Neural progenitor cell (in vitro differentiated cells): ENCODE data around the gene GJA3. TPM values are rescaled to one million over a fixed set of nuclear protein-coding genes. Genes with fewer than 3 reads are reported as not detected.

ENCODE experiments used
- DNase-seq: peaks from one replicate; pipeline ENCODE4 v3.0.0-alpha.2; 2016; ENCODE audit warnings: low spot score
- H2AFZ ChIP-seq: fragments of 200-600 bp; sonication (generic); replicated peaks from 2 replicates; pipeline ENCODE4 v1.6.1; 2016; ENCODE audit warnings: antibody characterized with exemption
- H3F3A ChIP-seq: fragments of 200-600 bp; sonication (generic); 2 replicates; pipeline ENCODE4 v1.6.1; 2016; ENCODE audit warnings: antibody characterized with exemption, low read depth
- H3K27ac ChIP-seq: fragments of 200-600 bp; sonication (generic); 2 replicates; pipeline ENCODE4 v1.5.1; 2016; ENCODE audit warnings: mild to moderate bottlenecking
- H3K27me3 ChIP-seq: fragments of 200-600 bp; sonication (generic); 2 replicates; pipeline ENCODE4 v1.6.1; 2016; ENCODE audit warnings: mild to moderate bottlenecking, moderate library complexity
- H3K36me3 ChIP-seq: fragments of 200-600 bp; sonication (generic); 2 replicates; pipeline ENCODE4 v1.5.1; 2016
- H3K4me1 ChIP-seq: fragments of 200-600 bp; sonication (generic); 2 replicates; pipeline ENCODE4 v1.6.1; 2016; ENCODE audit warnings: mixed run types
- H3K4me2 ChIP-seq: fragments of 200-600 bp; sonication (generic); 2 replicates; pipeline ENCODE4 v1.6.1; 2016
- H3K4me3 ChIP-seq: fragments of 200-600 bp; sonication (generic); 2 replicates; pipeline ENCODE4 v1.5.1; 2016
- H3K79me2 ChIP-seq: fragments of 200-600 bp; sonication (generic); 2 replicates; pipeline ENCODE4 v1.6.1; 2016; ENCODE audit warnings: low read depth
- H3K9ac ChIP-seq: fragments of 200-600 bp; sonication (generic); 2 replicates; pipeline ENCODE4 v1.6.1; 2016
- H3K9me3 ChIP-seq: fragments of 200-600 bp; sonication (generic); 2 replicates; pipeline ENCODE4 v1.5.1; 2016; ENCODE audit warnings: low read depth
- H4K20me1 ChIP-seq: fragments of 200-600 bp; sonication (generic); 2 replicates; pipeline ENCODE4 v1.6.1; 2016; ENCODE audit warnings: low read depth
- H3K27ac Mint-ChIP-seq: 3 replicates; pipeline ENCODE4 v1.8.0; 2021; ENCODE audit warnings: mixed read lengths
- H3K27me3 Mint-ChIP-seq: 2 replicates; pipeline ENCODE4 v1.8.0; 2022; ENCODE audit warnings: low read depth, mild to moderate bottlenecking, inconsistent platforms, moderate library complexity, mixed read lengths; ENCODE audit not compliant: insufficient read depth
- H3K36me3 Mint-ChIP-seq: 3 replicates; pipeline ENCODE4 v1.8.0; 2021; ENCODE audit warnings: mixed read lengths
- H3K4me1 Mint-ChIP-seq: 3 replicates; pipeline ENCODE4 v1.8.0; 2021; ENCODE audit warnings: mixed read lengths
- H3K4me3 Mint-ChIP-seq: 3 replicates; pipeline ENCODE4 v1.8.0; 2021; ENCODE audit warnings: mild to moderate bottlenecking, moderate library complexity, mixed read lengths
- H3K9me3 Mint-ChIP-seq: 3 replicates; pipeline ENCODE4 v1.8.0; 2020; ENCODE audit warnings: mixed read lengths
- CTCF ChIP-seq: fragments of 200-600 bp; sonication (generic); IDR thresholded peaks from 2 replicates; pipeline ENCODE4 v1.5.1; 2017; ENCODE audit warnings: antibody characterized with exemption, mild to moderate bottlenecking
- EZH2 ChIP-seq: fragments of 200-600 bp; sonication (generic); IDR thresholded peaks from 2 replicates; pipeline ENCODE4 v1.6.1; 2017; ENCODE audit warnings: antibody characterized with exemption, mild to moderate bottlenecking, moderate library complexity
- EZH2phosphoT487 ChIP-seq: fragments of 200-600 bp; sonication (generic); IDR thresholded peaks from 2 replicates; pipeline ENCODE4 v1.6.1; 2017; ENCODE audit warnings: antibody characterized with exemption
- total RNA-seq: library from RNA; depleted of rRNA; stranded (reverse); fragments of >200 nt; gene quantifications from 2 replicates; pipeline ENCODE4 v1.2.3, GENCODE V29; 2015; ENCODE audit warnings: low replicate concordance

Gene GJA3
- total RNA-seq, 1 donor from 2014 or later: 0.17 TPM

- peaks cover 25% of the 10 kb centered on the region for H3K27me3 ChIP-seq
- H2AFZ ChIP-seq: peak overlapping the region; percentile 28
- peaks cover 10% of the 10 kb centered on the region for H3K27me3 Mint-ChIP-seq
- no peaks in the 10 kb centered on the region for H3K4me1 Mint-ChIP-seq
- H3K9me3 Mint-ChIP-seq: no peaks in the 10 kb centered on the region
- no peak overlapping the region for H3K4me3 Mint-ChIP-seq
- H3K9ac ChIP-seq: no peak overlapping the region
- no peaks in the 10 kb centered on the region for H3K79me2 ChIP-seq
- H3K27ac ChIP-seq: no peak overlapping the region
- no peaks in the 10 kb centered on the region for H3F3A ChIP-seq
- H3K27ac Mint-ChIP-seq: no peak overlapping the region
- no peaks in the 10 kb centered on the region for H3K4me1 ChIP-seq
- no peak for TF ChIP-seq EZH2phosphoT487
- no peak for TF ChIP-seq EZH2
- no peak for TF ChIP-seq CTCF
- H3K36me3 Mint-ChIP-seq: no peaks in the 10 kb centered on the region
- no peak overlapping the region for H3K4me2 ChIP-seq
- no peaks in the 10 kb centered on the region for H3K36me3 ChIP-seq
- no peaks in the 10 kb centered on the region for H3K9me3 ChIP-seq
- no peak for DNase-seq
- no peak overlapping the region for H3K4me3 ChIP-seq
- H4K20me1 ChIP-seq: no peaks in the 10 kb centered on the region
Measured at GRCh38 chr13:20141238-20142022, 19.4 kb downstream of the GJA3 start.

GRCh38 chr13:20140487-20140886 is 20.4 kb downstream of the GJA3 start:
- no peaks in the 10 kb centered on the region for H3K4me1 Mint-ChIP-seq
- no peaks in the 10 kb centered on the region for H3K9me3 Mint-ChIP-seq

GRCh38 chr13:20137875-20138274 is 23.0 kb downstream of the GJA3 start:
- H3K36me3 ChIP-seq: no peaks in the 10 kb centered on the region
- no peaks in the 10 kb centered on the region for H3F3A ChIP-seq
- H3K4me1 ChIP-seq: no peaks in the 10 kb centered on the region
- Mint-ChIP-seq H3K27me3 (peaks cover 6% of the 10 kb centered on the region), H3K36me3 (no peaks in the 10 kb centered on the region), H3K4me1 (no peaks in the 10 kb centered on the region), H3K9me3 (no peaks in the 10 kb centered on the region), H3K27ac (no peak overlapping the region), H3K4me3 (no peak overlapping the region)
- peaks cover 40% of the 10 kb centered on the region for H3K27me3 ChIP-seq
- H4K20me1 ChIP-seq: no peaks in the 10 kb centered on the region
- no peaks in the 10 kb centered on the region for H3K9me3 ChIP-seq
- DNase-seq: no peak
- TF ChIP-seq EZH2 (no peak), CTCF (no peak), EZH2phosphoT487 (no peak)
- H2AFZ ChIP-seq: no peak overlapping the region
- no peak overlapping the region for H3K27ac ChIP-seq
- no peaks in the 10 kb centered on the region for H3K79me2 ChIP-seq
- H3K4me3 ChIP-seq: no peak overlapping the region
- H3K4me2 ChIP-seq: no peak overlapping the region
- H3K9ac ChIP-seq: no peak overlapping the region

More at GRCh38 chr13:20140487-20140886, 20.4 kb downstream of the GJA3 start:
- TF ChIP-seq EZH2 (no peak), CTCF (no peak), EZH2phosphoT487 (no peak)
- H3K79me2 ChIP-seq: no peaks in the 10 kb centered on the region
- H3K27me3 Mint-ChIP-seq: peaks cover 8% of the 10 kb centered on the region
- no peaks in the 10 kb centered on the region for H4K20me1 ChIP-seq
- no peak overlapping the region for H3K27ac Mint-ChIP-seq
- no peaks in the 10 kb centered on the region for H3K9me3 ChIP-seq
- H3F3A ChIP-seq: no peaks in the 10 kb centered on the region
- no peaks in the 10 kb centered on the region for H3K4me1 ChIP-seq
- H3K27ac ChIP-seq: no peak overlapping the region
- H3K4me2 ChIP-seq: no peak overlapping the region
- no peak overlapping the region for H3K4me3 ChIP-seq
- no peaks in the 10 kb centered on the region for H3K36me3 Mint-ChIP-seq
- H2AFZ ChIP-seq: no peak overlapping the region
- no peak overlapping the region for H3K4me3 Mint-ChIP-seq
- no peak for DNase-seq
- peaks cover 35% of the 10 kb centered on the region for H3K27me3 ChIP-seq
- H3K36me3 ChIP-seq: no peaks in the 10 kb centered on the region
- no peak overlapping the region for H3K9ac ChIP-seq
